Measurements from ENCODE around the gene LRRIQ4. TPM values are rescaled to one million over a fixed set of nuclear protein-coding genes. Genes with fewer than 3 reads are reported as not detected.

Gene LRRIQ4
- total RNA-seq, 2 donors from 2014 or later: not detected

DNA sequence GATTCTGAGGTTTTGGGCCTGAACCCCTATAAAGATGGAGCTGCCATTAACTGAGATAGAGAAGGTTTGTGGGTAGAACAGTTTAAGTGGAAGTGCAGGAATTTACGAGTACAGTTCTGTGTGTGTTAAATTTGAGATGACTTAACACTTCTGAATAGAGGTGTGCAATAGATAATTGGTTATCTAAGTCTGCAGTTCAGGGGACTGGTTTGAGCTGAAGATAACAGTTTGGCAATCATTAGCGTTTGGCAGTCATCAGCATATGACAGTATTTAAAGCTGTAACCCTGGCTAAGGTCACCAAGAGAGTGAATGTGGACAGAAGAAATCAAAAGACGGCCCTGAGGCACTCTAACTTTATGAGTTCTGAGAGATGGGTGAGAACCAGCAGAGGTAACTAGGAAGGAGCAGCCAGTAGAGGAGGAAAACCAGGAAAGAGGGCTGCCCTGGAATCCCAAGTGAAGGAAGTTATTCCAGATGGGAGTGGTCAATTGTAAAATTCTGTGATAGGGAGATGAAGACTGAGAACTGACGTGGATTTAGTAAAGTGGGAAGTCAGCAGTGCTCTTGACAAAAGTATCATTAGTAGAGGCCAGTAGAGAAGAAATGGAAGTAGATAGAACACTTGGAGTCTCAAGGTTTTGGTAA lies 31.3 kb upstream of the LRRIQ4 start:
- peak overlapping the region; percentile 76 for H3K27ac Mint-ChIP-seq
- H3K27me3 Mint-ChIP-seq: no peaks in the 10 kb centered on the region
- peak overlapping the region; percentile 39 for H3K4me3 Mint-ChIP-seq
- DNase-seq (no peak), ATAC-seq (no peak)
- peaks cover 32% of the 10 kb centered on the region for H3K4me1 Mint-ChIP-seq
- H3K9me3 ChIP-seq (ENCODE audit: control insufficient read depth, low read length, poor library complexity, severe bottlenecking): no peaks in the 10 kb centered on the region
- peaks cover 22% of the 10 kb centered on the region for H3K36me3 Mint-ChIP-seq (ENCODE audit: low read depth)

DNA sequence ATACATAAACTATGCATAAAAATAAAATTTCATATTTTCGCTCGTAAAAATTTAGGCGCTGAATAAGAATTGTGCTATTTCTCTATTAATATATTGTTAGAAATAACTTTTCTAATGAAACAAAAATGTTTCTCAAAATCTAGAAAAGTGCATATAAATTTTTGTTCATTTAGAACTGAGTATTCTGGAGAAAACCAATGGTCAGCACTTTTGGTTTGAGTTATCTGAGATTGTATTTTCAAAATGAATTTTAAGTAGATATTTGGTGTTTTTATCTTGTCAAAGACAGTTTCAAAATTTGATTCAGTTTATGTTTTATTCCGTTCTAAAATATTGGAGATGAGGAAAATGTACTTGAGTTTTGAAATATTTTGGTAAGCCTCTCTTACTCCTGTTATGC lies 25.6 kb upstream of the LRRIQ4 start:
- ATAC-seq (no peak), DNase-seq (no peak)
- Mint-ChIP-seq H3K27me3 (no peaks in the 10 kb centered on the region), H3K4me1 (peaks cover 8% of the 10 kb centered on the region), H3K4me3 (no peak overlapping the region), H3K27ac (no peak overlapping the region), H3K36me3 (ENCODE audit: low read depth) (peaks cover 10% of the 10 kb centered on the region)
- no peaks in the 10 kb centered on the region for H3K9me3 ChIP-seq (ENCODE audit: control insufficient read depth, low read length, poor library complexity, severe bottlenecking)

DNA sequence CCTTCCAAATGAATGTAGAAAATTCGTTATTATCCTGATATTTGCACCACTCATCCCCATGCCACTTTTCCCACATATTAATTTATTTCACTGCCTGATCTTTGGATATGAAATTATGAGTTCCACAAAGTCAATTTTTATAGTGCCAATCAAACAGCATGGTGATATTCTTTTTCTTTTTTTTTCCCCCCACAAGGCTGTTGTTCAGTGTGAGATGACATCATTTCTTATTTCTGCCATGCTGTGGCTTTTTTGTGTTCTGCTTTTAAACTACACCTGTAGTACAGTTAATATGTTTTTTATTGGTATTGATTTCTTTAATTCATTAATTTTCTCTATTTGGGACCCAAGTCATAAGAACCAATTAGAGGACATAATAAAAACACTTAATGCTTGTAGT lies 24.9 kb upstream of the LRRIQ4 start:
- DNase-seq (no peak), ATAC-seq (no peak)
- no peak overlapping the region for H3K27ac Mint-ChIP-seq
- H3K4me1 Mint-ChIP-seq: peaks cover 8% of the 10 kb centered on the region
- no peaks in the 10 kb centered on the region for H3K9me3 ChIP-seq (ENCODE audit: control insufficient read depth, low read length, poor library complexity, severe bottlenecking)
- no peak overlapping the region for H3K4me3 Mint-ChIP-seq
- peaks cover 11% of the 10 kb centered on the region for H3K36me3 Mint-ChIP-seq (ENCODE audit: low read depth)
- no peaks in the 10 kb centered on the region for H3K27me3 Mint-ChIP-seq

DNA sequence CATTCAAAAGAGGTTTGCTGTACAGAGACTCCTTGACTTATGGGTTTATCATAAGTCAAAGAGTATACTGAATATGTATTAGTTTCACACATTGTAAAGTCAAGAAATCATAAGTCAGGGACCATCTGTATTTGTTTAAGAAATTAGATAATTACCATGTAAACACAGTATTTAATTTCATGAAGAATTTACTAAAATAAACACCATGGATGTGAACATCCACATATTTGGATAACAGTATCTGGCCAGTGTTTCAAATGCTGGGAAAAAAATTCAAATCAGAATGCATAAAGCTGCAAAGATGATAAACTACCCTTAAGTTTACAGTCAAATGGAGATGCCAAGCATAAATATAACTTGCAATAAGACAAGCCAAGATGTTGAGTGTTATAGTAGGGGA lies 22.5 kb upstream of the LRRIQ4 start:
- ATAC-seq: no peak
- peak overlapping the region; percentile 62 for H3K27ac Mint-ChIP-seq

DNA sequence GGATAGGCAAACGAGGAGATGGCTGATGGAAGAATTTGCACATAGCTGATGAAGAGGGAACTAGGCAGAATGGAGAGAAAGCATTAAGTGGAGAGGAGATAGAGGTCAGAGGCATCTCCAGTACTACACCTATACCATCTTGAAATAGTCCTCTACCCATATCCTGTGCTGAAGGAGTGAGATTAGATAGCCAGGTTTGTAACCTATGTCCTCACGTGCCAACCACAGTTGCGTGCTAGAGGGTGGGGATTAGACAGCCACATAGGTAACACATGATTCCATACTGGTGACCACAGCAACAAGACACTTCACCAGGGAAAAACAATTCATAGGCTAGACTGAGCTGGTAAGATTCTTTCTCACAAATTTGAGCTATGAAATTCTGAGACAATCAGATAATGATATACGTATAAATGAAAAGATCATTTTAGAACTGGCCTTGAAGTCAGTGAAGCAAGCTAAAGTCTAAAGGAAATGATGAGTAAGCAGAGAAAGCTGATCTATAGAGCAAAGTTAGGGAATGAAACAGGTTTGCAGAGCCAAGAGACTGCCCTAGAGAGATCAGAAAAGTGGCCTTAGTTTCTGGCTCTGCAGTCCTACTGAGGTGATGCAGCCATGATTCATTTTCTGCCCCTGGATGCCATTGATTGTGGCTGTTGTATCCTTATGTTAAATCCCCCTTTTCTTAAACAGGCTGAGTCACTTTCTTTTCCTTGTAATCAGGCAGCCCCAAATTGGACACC lies 21.8 kb upstream of the LRRIQ4 start:
- DNase-seq (no peak), ATAC-seq (no peak)
- peak overlapping the region; percentile 62 for H3K27ac Mint-ChIP-seq
- peaks cover 8% of the 10 kb centered on the region for H3K4me1 Mint-ChIP-seq
- H3K9me3 ChIP-seq (ENCODE audit: control insufficient read depth, low read length, poor library complexity, severe bottlenecking): no peaks in the 10 kb centered on the region
- H3K36me3 Mint-ChIP-seq (ENCODE audit: low read depth): peaks cover 9% of the 10 kb centered on the region
- H3K27me3 Mint-ChIP-seq: no peaks in the 10 kb centered on the region
- no peak overlapping the region for H3K4me3 Mint-ChIP-seq

More for the DNA sequence above, 22.5 kb upstream of the LRRIQ4 start:
- Mint-ChIP-seq H3K36me3 (ENCODE audit: low read depth) (peaks cover 13% of the 10 kb centered on the region), H3K4me1 (peaks cover 8% of the 10 kb centered on the region), H3K27me3 (no peaks in the 10 kb centered on the region), H3K4me3 (no peak overlapping the region)
- H3K9me3 ChIP-seq (ENCODE audit: control insufficient read depth, low read length, poor library complexity, severe bottlenecking): no peaks in the 10 kb centered on the region
- no peak for DNase-seq

DNA sequence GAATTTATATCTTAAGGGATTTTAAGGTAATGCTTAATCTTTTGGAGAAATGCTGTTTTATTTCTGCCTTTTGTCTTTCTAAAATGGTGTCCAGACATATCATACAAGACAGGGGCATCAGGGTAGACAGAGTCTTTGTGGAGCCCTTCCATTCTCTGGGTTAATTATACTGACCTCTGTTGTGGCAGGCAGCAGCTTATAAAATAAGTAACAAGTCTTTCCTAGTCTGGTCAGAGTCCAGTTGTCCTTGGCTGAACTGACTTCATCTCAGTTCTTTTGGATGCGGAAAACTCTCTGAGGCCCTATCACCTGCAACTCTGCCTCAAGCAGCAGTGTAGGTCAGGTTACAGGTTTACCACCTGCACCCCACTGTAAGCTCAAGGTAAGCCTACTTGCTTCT lies 20.3 kb upstream of the LRRIQ4 start:
- no peaks in the 10 kb centered on the region for H3K9me3 ChIP-seq (ENCODE audit: control insufficient read depth, low read length, poor library complexity, severe bottlenecking)
- no peak for DNase-seq
- peaks cover 8% of the 10 kb centered on the region for H3K4me1 Mint-ChIP-seq
- no peak for ATAC-seq
- H3K27ac Mint-ChIP-seq: no peak overlapping the region
- H3K27me3 Mint-ChIP-seq: no peaks in the 10 kb centered on the region
- no peak overlapping the region for H3K4me3 Mint-ChIP-seq
- peaks cover 6% of the 10 kb centered on the region for H3K36me3 Mint-ChIP-seq (ENCODE audit: low read depth)

DNA sequence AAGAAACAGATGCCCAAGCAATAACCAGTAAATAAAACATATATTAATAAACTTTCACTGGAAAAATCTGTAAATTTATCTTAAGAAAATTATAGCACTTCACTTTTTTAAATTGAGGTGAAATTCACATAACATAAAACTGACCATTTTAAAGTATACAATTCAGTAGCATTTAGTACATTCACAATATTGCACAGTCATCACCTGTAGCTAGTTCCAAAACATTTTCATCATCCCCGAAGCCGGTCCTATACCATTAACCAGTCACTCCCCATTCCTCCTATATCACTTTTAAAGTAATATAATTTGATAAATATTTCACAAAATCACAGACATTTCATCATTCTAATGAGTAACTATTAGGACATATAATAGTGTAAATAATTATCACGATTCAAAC lies 8.0 kb upstream of the LRRIQ4 start:
- Mint-ChIP-seq H3K4me3 (no peak overlapping the region), H3K27ac (no peak overlapping the region), H3K36me3 (ENCODE audit: low read depth) (peaks cover 5% of the 10 kb centered on the region), H3K27me3 (no peaks in the 10 kb centered on the region), H3K4me1 (peaks cover 5% of the 10 kb centered on the region)
- DNase-seq: no peak
- H3K9me3 ChIP-seq (ENCODE audit: control insufficient read depth, low read length, poor library complexity, severe bottlenecking): no peaks in the 10 kb centered on the region
- no peak for ATAC-seq

DNA sequence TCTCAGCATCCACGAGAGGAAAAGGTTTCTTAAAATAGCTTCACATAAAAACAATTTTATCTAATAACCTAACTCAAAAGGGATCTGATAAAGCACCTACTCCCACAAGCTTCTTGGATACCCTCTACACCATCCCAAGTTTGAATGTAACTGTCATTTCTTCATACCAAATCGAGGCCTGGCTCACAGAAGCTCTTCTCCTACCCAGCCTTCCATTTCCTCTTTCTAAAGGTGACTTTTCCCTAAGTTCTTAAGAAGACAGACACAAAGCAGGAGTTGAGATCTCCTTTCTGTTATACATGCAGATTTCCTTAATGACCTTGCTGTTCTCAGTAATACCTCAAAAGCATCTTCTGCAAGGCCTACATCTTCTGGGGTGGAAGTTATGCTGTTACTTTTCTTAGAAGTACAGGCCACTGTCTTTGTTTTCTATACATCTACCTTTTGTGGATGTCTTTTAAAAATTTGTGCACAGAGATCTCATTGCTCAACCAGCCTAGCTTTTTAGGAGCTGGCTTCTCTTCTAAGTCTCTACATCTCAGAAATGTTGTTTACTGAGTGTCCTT lies 3.4 kb upstream of the LRRIQ4 start:
- H3K27ac Mint-ChIP-seq: no peak overlapping the region
- ATAC-seq: no peak
- H3K36me3 Mint-ChIP-seq (ENCODE audit: low read depth): no peaks in the 10 kb centered on the region
- DNase-seq: no peak
- H3K9me3 ChIP-seq (ENCODE audit: control insufficient read depth, low read length, poor library complexity, severe bottlenecking): no peaks in the 10 kb centered on the region
- no peak overlapping the region for H3K4me3 Mint-ChIP-seq
- peaks cover 22% of the 10 kb centered on the region for H3K4me1 Mint-ChIP-seq
- peaks cover under 1% of the 10 kb centered on the region for H3K27me3 Mint-ChIP-seq

DNA sequence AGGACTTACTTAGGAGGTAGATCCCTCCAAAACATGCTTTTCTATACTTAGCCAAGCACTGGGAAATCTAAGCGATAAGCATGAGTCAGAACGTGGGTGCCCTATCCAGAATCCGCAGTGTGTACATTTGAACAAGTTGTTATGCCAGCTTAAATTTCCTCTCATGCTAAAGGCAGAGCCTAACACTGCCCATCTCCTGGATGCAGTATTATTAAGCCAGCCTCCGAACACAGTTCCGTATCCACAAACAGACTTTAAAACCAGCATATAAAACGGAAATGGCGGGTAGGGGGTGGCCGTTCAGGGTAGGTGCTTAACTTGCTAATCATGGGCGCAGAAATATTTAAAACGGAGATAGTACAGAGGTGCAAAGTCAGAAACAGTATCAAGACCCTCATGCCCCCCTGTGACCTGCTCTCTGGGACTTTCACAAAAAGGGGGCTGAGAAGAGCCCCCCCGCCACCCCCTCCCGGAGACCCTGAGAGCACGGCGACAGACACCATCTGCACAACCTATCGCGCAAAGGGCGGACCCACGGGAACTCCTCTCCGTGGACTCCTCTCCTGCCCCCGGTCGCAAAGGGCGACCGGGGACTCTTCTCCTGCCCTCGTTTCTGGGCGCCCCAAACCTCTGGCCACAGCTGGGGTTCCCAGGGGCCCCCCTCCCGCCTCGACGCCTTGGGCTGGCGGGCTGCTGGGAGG lies 889 bp upstream of the LRRIQ4 start:
- Mint-ChIP-seq H3K27ac (no peak overlapping the region), H3K4me3 (peak overlapping the region; percentile 94)
- ATAC-seq: peak; percentile 7

DNA sequence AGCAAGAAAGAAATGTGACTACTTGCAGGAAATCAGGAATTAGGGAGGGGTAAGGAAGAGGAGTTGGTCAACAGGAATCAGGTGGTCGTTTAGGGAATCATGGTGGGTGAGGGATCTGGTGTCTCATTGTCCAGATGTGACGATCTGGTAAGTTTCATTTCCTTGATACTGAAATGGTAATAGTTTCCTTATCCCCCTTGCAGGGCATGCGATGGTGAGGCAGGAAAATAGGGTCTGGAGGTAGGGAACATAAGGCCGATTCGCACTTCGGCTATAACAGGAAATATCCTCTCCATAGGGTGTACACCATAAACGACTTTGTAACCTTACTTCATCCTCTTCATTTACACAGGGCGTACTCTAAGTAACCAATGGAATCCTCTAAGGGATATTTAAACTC lies 608 bp downstream of the LRRIQ4 start:
- ATAC-seq: peak; percentile 1
- Mint-ChIP-seq H3K4me3 (peak overlapping the region; percentile 94), H3K4me1 (peaks cover 22% of the 10 kb centered on the region), H3K36me3 (ENCODE audit: low read depth) (no peaks in the 10 kb centered on the region), H3K27me3 (peaks cover 14% of the 10 kb centered on the region), H3K27ac (peak overlapping the region; percentile 75)
- H3K9me3 ChIP-seq (ENCODE audit: control insufficient read depth, low read length, poor library complexity, severe bottlenecking): peaks cover 3% of the 10 kb centered on the region
- no peak for DNase-seq

More for the DNA sequence above, 889 bp upstream of the LRRIQ4 start:
- H3K9me3 ChIP-seq (ENCODE audit: control insufficient read depth, low read length, poor library complexity, severe bottlenecking): peaks cover 3% of the 10 kb centered on the region
- DNase-seq: no peak
- Mint-ChIP-seq H3K36me3 (ENCODE audit: low read depth) (no peaks in the 10 kb centered on the region), H3K4me1 (peaks cover 22% of the 10 kb centered on the region), H3K27me3 (peaks cover 4% of the 10 kb centered on the region)

DNA sequence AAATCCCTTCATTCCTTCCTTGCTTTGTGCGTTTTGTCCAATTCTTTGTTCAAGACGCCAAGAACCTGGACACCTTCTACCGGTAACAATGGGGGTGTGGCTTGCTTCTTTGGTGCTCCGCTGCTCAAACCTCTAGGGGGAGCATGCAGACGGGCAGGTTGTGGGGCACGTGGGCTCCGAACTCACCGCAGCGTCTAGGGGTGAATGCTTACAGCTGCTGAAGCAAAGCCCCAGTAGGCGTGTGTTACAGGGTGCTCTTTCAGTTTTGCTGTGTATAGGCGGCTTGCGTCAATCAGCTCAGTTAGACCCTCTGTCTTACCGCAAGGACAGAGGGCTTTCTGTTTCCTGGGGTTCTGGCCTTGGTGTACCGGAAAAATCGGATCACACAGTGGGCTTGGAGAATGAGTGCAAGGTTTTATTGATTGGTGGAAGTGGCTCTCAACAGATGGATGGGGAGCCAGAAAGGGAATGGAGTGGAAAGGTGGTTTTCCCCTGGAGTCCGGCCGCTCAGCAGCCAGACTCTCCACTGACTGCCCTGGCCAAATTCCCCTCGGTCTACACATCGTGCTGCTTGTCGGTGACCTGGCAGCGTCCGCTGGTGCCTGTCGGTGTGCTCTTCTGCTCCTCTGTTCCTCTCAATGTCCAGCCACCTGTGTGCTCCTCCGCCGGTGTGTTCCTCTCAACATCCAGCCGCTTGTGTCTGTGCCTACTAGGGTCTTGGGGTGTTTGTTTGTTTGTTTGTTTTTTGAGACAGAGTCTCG lies 1.3 kb downstream of the LRRIQ4 start:
- Mint-ChIP-seq H3K4me3 (peak overlapping the region; percentile 94), H3K4me1 (peaks cover 22% of the 10 kb centered on the region), H3K36me3 (ENCODE audit: low read depth) (no peaks in the 10 kb centered on the region), H3K27me3 (peaks cover 19% of the 10 kb centered on the region), H3K27ac (peak overlapping the region; percentile 75)
- ATAC-seq (peak; percentile 90), DNase-seq (peak; percentile 40 to 64 (median 49))
- H3K9me3 ChIP-seq (ENCODE audit: control insufficient read depth, low read length, poor library complexity, severe bottlenecking): peaks cover 3% of the 10 kb centered on the region

DNA sequence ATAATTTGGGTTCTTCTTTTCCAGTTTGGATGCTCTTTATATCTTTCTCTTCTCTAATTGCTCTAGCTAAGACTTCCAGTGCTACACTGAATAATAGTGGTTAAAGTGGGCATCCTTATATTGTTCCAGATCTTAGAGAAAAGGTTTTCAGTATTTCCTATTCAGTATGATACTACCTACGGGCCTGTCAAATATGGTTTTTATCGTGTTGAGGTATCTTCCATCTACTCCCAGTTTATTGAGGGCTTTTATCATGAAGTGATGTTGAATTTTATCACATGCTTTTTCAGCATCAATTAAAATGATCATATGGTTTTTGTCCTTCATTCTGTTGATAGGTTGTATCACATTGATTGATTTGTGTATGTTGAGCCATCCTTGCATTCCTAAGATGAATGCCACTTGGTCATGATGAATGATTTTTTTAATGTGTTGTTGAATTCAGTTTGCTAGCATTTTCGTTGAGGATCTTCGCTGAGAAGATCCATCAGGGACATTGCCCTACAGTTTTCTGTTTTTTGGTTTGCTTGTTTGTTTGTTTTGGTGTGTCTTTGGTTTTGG lies 3.0 kb downstream of the LRRIQ4 start:
- no peaks in the 10 kb centered on the region for H3K36me3 Mint-ChIP-seq (ENCODE audit: low read depth)
- H3K9me3 ChIP-seq (ENCODE audit: control insufficient read depth, low read length, poor library complexity, severe bottlenecking): peaks cover 3% of the 10 kb centered on the region
- no peak for DNase-seq
- peaks cover 28% of the 10 kb centered on the region for H3K27me3 Mint-ChIP-seq
- no peak overlapping the region for H3K27ac Mint-ChIP-seq
- ATAC-seq: no peak
- peaks cover 17% of the 10 kb centered on the region for H3K4me1 Mint-ChIP-seq
- no peak overlapping the region for H3K4me3 Mint-ChIP-seq

Data from T-helper 17 cell (primary cell).